Measurements from ENCODE around the gene NXN. TPM values are rescaled to one million over a fixed set of nuclear protein-coding genes. Genes with fewer than 3 reads are reported as not detected.

NXN gene
- total RNA-seq, 2 donors from 2014 or later = 13.9 to 18.9 TPM

DNA sequence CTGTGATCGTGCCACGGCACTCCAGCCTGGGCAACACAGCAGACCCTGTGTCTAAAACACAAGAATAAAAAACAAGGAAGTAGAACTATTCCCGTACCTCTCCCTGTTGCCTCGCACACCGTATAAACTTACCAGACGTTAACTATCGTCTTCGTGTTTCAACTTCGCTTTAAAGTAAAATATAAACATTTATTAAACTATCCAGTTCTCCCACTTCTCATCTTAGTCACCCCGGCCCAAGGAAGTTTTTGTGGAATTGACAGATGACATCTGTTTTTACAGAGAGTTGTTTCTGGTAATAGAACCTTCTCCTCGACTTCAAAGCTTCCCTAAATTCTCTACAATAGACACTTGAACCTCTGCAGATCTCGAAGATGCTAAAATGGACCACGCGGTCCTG lies 83.1 kb downstream of the NXN start:
- ATAC-seq (ENCODE audit: insufficient number of reproducible peaks, low FRiP score, low read depth) (no peak), DNase-seq (ENCODE audit: low spot score) (no peak)
- no peak overlapping the region for H3K4me3 ChIP-seq
- TF ChIP-seq, protein P1, sequence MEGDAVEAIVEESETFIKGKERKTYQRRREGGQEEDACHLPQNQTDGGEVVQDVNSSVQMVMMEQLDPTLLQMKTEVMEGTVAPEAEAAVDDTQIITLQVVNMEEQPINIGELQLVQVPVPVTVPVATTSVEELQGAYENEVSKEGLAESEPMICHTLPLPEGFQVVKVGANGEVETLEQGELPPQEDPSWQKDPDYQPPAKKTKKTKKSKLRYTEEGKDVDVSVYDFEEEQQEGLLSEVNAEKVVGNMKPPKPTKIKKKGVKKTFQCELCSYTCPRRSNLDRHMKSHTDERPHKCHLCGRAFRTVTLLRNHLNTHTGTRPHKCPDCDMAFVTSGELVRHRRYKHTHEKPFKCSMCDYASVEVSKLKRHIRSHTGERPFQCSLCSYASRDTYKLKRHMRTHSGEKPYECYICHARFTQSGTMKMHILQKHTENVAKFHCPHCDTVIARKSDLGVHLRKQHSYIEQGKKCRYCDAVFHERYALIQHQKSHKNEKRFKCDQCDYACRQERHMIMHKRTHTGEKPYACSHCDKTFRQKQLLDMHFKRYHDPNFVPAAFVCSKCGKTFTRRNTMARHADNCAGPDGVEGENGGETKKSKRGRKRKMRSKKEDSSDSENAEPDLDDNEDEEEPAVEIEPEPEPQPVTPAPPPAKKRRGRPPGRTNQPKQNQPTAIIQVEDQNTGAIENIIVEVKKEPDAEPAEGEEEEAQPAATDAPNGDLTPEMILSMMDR (IDR thresholded peaks at IDR 0.05) = no peak
- peaks cover 3 to 21% of the 10 kb centered on the region in 2 donors for H3K4me1 ChIP-seq (ENCODE audit: control insufficient read depth in 1 of 2, low read depth in 2 of 2)
- H3K9me3 ChIP-seq = no peaks in the 10 kb centered on the region
- no peak overlapping the region for H3K27ac ChIP-seq
- no peaks in the 10 kb centered on the region for H3K27me3 ChIP-seq (replicated peaks; ENCODE audit: insufficient read depth)
- H3K36me3 ChIP-seq = no peaks in the 10 kb centered on the region

DNA sequence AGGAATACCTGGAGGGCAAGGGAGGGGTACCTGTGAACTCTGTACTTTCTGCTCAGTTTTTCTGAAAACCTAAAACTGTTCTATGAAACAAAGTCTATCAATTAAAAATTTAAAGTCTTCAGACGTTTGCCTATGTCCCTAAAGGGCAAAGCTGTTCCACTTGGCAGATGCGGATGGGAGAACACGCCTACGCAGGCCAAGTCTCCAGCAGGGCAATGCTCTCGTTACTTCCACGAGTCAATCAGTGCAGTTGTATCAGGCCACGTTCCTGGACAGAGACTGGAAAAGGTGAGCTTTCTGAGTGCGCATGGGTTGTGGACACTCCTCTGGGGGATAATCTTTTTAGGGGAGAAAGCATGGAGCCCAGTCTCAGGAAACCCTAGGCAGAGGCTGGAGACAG lies 86.6 kb downstream of the NXN start:
- DNase-seq (ENCODE audit: low spot score) = no peak
- H3K4me1 ChIP-seq (ENCODE audit: control insufficient read depth in 1 of 2, low read depth in 2 of 2) = peaks cover 0 to 6% of the 10 kb centered on the region in 2 donors

DNA sequence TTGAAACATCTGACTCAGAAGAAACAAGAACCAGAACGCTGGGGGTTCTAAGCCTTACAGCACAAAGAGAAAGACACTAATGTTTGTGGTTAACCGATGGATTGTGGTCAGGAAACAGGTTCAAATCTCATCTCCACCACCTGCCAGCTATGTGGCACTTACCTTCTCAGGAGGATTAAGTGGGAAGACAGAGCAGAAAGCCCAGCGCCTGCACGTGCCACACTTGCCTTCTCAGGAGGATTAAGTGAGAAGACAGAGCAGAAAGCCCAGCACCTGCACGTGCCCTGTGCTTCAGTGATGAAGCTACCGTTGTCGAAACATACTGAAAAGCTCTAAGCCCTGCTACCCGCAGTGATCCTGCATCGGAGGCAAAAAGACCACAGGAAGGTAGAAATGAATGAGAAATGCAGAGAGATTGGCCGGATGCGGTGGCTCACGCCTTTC lies 90.6 kb downstream of the NXN start:
- Histone ChIP-seq H3K36me3 (no peaks in the 10 kb centered on the region), H3K27me3 (replicated peaks; ENCODE audit: insufficient read depth) (no peaks in the 10 kb centered on the region), H3K27ac (no peak overlapping the region), H3K4me1 (ENCODE audit: control insufficient read depth in 1 of 2, low read depth in 2 of 2) (peaks cover 4 to 21% of the 10 kb centered on the region in 2 donors), H3K9me3 (no peaks in the 10 kb centered on the region), H3K4me3 (no peak overlapping the region)
- ATAC-seq (ENCODE audit: insufficient number of reproducible peaks, low FRiP score, low read depth) = no peak
- TF ChIP-seq, protein P1 (IDR thresholded peaks at IDR 0.05) = no peak
- no peak for DNase-seq (ENCODE audit: low spot score)

More for the DNA sequence above, 86.6 kb downstream of the NXN start:
- no peaks in the 10 kb centered on the region for H3K9me3 ChIP-seq
- H3K27me3 ChIP-seq (replicated peaks; ENCODE audit: insufficient read depth) = no peaks in the 10 kb centered on the region
- no peak for ATAC-seq (ENCODE audit: insufficient number of reproducible peaks, low FRiP score, low read depth)
- TF ChIP-seq, protein P1 (IDR thresholded peaks at IDR 0.05) = no peak
- no peaks in the 10 kb centered on the region for H3K36me3 ChIP-seq
- no peak overlapping the region for H3K4me3 ChIP-seq
- no peak overlapping the region for H3K27ac ChIP-seq

DNA sequence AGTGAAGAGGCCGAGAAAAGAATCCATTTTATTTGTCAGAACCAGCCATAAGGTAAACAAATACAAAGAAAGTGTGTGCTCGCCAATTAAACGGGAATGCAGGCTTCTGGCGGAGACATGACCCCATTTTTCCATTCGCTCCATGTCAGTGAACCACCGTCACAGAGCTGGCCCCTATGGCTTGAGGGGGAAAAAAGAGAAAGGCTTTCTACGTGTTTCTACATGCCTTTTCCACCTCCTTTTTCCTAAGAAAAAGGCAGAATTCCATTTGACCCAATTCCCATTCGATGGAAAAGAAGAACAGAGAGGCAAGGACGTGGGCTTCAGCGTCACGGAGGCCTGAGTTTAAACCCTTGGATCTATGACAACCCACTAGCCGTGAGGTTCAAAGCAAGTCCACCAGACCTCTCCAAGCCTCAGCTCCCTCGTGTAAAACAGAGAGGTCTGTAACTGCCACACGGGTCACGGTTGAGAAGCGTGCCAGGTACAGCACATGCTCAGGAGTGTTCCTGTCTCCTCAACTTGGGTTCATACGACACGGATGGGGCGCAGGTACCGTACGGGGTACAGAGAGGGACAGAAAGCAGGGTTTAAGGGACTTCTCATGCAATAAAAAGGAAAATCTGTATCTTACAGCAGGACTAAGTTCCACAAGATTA lies 91.9 kb downstream of the NXN start:
- Histone ChIP-seq H3K36me3 (no peaks in the 10 kb centered on the region), H3K27ac (peak overlapping the region; percentile 67 to 69), H3K9me3 (no peaks in the 10 kb centered on the region), H3K4me3 (peak overlapping the region; percentile 13), H3K4me1 (ENCODE audit: control insufficient read depth in 1 of 2, low read depth in 2 of 2) (peaks cover 4 to 32% of the 10 kb centered on the region in 2 donors), H3K27me3 (replicated peaks; ENCODE audit: insufficient read depth) (no peaks in the 10 kb centered on the region)
- no peak for ATAC-seq (ENCODE audit: insufficient number of reproducible peaks, low FRiP score, low read depth)
- no peak for DNase-seq (ENCODE audit: low spot score)
- TF ChIP-seq, protein P1 (IDR thresholded peaks at IDR 0.05) = no peak

DNA sequence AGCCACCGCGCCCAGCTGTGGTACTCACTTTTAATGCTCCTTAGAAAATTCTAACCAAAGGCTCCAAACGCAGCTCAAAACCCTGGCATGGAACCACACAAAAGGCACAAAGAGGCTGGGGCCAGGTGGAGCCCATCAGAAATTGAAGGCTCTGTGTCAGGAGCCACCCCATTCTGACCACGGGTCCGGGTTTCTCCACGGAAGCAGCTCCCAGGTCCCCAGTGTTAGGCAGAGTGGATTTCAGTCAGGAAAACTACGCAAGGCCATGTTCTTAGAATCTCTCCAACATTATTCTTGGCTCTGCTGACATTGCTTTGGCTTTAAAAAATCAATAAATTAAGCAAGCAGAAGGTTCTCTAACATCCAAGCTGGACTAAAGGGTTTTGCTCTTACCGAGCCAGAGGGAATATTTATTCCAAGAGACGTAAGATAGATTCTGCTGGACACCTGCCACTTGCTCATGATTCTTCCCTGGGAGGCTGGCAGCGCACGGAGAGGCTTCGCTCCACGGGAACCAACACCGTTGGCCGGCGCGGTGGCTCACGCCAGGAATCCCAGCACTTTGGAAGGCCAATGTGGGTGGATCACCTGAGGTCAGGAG lies 93.5 kb downstream of the NXN start:
- Histone ChIP-seq H3K27me3 (replicated peaks; ENCODE audit: insufficient read depth) (no peaks in the 10 kb centered on the region), H3K4me1 (ENCODE audit: control insufficient read depth in 1 of 2, low read depth in 2 of 2) (peaks cover 4 to 44% of the 10 kb centered on the region in 2 donors), H3K27ac (peak overlapping the region; percentile 67 to 69), H3K9me3 (no peaks in the 10 kb centered on the region), H3K4me3 (no peak overlapping the region), H3K36me3 (no peaks in the 10 kb centered on the region)
- ATAC-seq (ENCODE audit: insufficient number of reproducible peaks, low FRiP score, low read depth) (no peak), DNase-seq (ENCODE audit: low spot score) (no peak)
- TF ChIP-seq, protein P1 (IDR thresholded peaks at IDR 0.05) = no peak

All from thoracic aorta (tissue), 2 donors.